PFSK-1 (cell line): ENCODE results near the gene FKBP14.

Experiments used
- POLR2AphosphoS5 ChIP-seq: IDR thresholded peaks from 2 replicates; pipeline ENCODE4 v1.6.1; 2012; ENCODE audit warnings: low read depth, mild to moderate bottlenecking, control low read depth, low read length, moderate library complexity
- TAF1 ChIP-seq: IDR thresholded peaks from 2 replicates; pipeline ENCODE4 v1.6.1; 2012; ENCODE audit warnings: low read length, control low read depth, borderline replicate concordance; ENCODE audit not compliant: insufficient read depth

DNA sequence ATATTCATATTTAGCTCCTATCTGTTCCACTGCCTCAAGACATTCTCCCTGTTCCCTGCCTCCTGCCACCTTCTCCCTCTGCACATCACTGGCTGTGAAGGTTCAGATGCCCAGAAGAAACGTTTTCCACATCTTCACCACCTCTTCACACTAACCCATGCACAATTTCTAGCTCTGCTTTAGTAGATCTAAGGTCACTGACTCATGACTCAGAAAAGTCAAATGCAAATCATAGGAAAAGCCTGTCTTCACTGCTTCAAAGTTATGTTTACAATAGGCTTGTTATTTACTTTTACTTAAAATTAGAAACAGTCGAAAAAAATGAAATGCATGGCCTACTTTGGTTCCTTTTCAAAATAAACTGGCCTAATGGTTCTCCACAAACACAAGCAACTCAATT, 39.4 kb downstream of the FKBP14 start:
- TF ChIP-seq POLR2AphosphoS5: no peak
- TF ChIP-seq TAF1: no peak
